NCI-H128 (cell line): ENCODE measurements around the gene ARHGAP40.

Experiments
- DNase-seq: peaks from one replicate; lab custom pipeline; 2025; ENCODE audit not compliant: unreplicated experiment; lab: John Stamatoyannopoulos, UW

The ARHGAP40 gene

GRCh38 chr20:38674092-38674764 lies 72.6 kb downstream of the ARHGAP40 start:
- DNase-seq = no peak

- no peak for DNase-seq
These were observed 73.1 kb downstream of the ARHGAP40 start for GRCh38 chr20:38674765-38675133.

- DNase-seq = no peak
These were observed 75.0 kb downstream of the ARHGAP40 start for GRCh38 chr20:38676576-38676975.

- no peak for DNase-seq
These were observed 79.1 kb downstream of the ARHGAP40 start for GRCh38 chr20:38680500-38681306.

GRCh38 chr20:38685271-38685670 lies 83.7 kb downstream of the ARHGAP40 start:
- no peak for DNase-seq

- DNase-seq = no peak
These were observed 84.4 kb downstream of the ARHGAP40 start for GRCh38 chr20:38685853-38686473.

GRCh38 chr20:38692436-38693411 lies 91.1 kb downstream of the ARHGAP40 start:
- DNase-seq = no peak

- DNase-seq = no peak
These were observed 95.7 kb downstream of the ARHGAP40 start for GRCh38 chr20:38697306-38697705.

- no peak for DNase-seq
These were observed 96.9 kb downstream of the ARHGAP40 start for GRCh38 chr20:38698541-38698940.

- DNase-seq = no peak
These were observed 98.5 kb downstream of the ARHGAP40 start for GRCh38 chr20:38700141-38700540.
